HUES48 (cell line): ENCODE results near the gene ACOT8.
"Not testable (repeated sequence)": the region's sequence is repeated elsewhere in the genome, so short reads cannot be mapped to it uniquely, and the experiment has no call there.

Source experiments
- H3K27ac ChIP-seq: one replicate; pipeline ENCODE4 v1.7.0; 2013; ENCODE audit warnings: low read depth, low read length, inconsistent platforms
- H3K27me3 ChIP-seq: 2 replicates; pipeline ENCODE4 v1.6.1; 2013; ENCODE audit warnings: mild to moderate bottlenecking, low read length; ENCODE audit not compliant: control insufficient read depth, insufficient read depth
- H3K36me3 ChIP-seq: 2 replicates; pipeline ENCODE4 v1.6.1; 2013; ENCODE audit warnings: low read length; ENCODE audit not compliant: control insufficient read depth, insufficient read depth
- H3K4me1 ChIP-seq: 2 replicates; pipeline ENCODE4 v1.6.1; 2013; ENCODE audit warnings: mild to moderate bottlenecking, low read length; ENCODE audit not compliant: control insufficient read depth, insufficient read depth
- H3K4me3 ChIP-seq: 2 replicates; pipeline ENCODE4 v1.5.1; 2013; ENCODE audit warnings: mild to moderate bottlenecking, low read depth, low read length
- H3K9ac ChIP-seq: 2 replicates; pipeline ENCODE4 v1.6.1; 2013; ENCODE audit warnings: mild to moderate bottlenecking, low read depth, low read length, moderate library complexity
- H3K9me3 ChIP-seq: 2 replicates; pipeline ENCODE4 v1.6.1; 2013; ENCODE audit warnings: low read length; ENCODE audit not compliant: control insufficient read depth, insufficient read depth

The ACOT8 gene

DNA sequence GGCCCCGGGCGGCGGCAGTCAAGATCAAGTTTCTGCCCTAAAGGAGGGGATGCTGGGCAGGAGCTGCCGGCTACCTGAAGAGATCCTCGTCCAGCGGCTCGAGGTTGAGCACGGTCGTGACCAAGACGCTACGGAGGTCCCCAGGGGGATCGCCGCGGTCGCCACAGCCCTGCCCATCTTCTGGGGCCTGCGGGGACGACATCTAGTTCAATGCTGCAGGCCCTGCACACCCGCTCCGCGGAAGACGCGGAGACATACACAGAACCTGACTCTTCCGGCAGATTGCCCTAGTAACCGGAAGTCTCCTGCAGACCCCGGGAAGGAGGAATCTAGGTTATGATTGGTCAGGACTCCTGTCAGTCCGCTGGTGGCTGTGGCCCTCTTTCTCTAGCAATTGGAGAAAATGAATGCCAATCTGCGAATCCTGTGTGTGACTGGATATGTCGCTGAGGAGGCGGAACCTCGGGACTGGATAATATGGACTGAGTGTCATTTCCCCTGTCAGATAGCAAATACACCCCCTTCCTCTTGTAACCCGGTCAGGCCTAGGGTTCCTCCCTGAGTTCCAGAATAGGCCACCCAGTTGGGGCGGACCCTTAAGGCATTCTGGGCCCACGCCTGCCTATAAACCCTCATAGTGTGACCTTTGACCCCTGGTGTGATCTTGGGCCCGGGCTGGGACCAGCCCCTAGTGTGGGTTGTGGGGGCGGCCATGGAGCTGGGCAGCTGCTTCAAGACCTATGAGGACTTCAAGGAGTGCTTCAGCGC is at the start of gene ACOT8, which contains the start of gene ZSWIM3:
Gene ACOT8 (minus strand): TSS at position 279 of the 768 bp plus-strand sequence. CDS start 77 bp downstream, at position 202.
Gene ZSWIM3 (plus strand): TSS at position 501 of the 768 bp plus-strand sequence. CDS start 212 bp downstream, at position 713.
- Histone ChIP-seq H3K36me3 (peaks cover 2% of the 10 kb centered on the region), H3K9me3 (no peaks in the 10 kb centered on the region), H3K27me3 (no peaks in the 10 kb centered on the region), H3K9ac (peak within 1 kb of the TSS; percentile 42), H3K27ac (peak within 1 kb of the TSS; percentile 88), H3K4me3 (peak within 1 kb of the TSS; percentile 89), H3K4me1 (peaks cover 39% of the 10 kb centered on the region)

DNA sequence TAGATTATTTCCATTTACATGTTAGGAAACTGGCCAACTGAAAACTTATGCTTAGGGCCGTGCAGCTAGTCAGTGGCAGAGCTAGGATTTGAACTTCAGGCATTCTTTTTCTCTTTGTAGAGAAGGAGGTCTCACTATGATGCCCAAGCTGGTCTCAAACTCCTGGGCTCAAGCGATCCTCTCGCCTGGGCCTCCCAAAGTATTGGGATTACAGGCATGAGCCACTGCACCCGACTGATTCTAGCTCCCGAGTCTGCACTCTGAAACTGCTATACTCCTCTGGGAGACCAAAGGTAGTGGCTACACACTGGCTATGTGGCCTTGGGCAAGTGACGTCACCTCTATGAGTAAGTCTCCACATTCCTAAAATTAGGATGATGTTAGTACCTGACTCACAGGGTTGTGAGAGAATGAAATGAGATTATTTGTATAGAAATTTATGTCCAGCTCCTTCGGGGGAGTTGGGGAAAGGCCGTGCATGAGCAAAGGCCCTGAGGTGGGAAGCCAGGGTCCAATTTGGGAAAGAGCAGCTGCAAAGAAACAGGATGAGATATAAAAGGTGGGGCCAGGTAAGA is 48.4 kb upstream of the ACOT8 start:
- no peaks in the 10 kb centered on the region; the same call in 1 of the 2 replicates for H3K4me1 ChIP-seq
- no peaks in the 10 kb centered on the region for H3K9me3 ChIP-seq
- H3K36me3 ChIP-seq: peaks cover 86% of the 10 kb centered on the region
- no peaks in the 10 kb centered on the region for H3K27me3 ChIP-seq
- no peak overlapping the region for H3K27ac ChIP-seq
- no peak overlapping the region for H3K4me3 ChIP-seq
- H3K9ac ChIP-seq: no peak overlapping the region

DNA sequence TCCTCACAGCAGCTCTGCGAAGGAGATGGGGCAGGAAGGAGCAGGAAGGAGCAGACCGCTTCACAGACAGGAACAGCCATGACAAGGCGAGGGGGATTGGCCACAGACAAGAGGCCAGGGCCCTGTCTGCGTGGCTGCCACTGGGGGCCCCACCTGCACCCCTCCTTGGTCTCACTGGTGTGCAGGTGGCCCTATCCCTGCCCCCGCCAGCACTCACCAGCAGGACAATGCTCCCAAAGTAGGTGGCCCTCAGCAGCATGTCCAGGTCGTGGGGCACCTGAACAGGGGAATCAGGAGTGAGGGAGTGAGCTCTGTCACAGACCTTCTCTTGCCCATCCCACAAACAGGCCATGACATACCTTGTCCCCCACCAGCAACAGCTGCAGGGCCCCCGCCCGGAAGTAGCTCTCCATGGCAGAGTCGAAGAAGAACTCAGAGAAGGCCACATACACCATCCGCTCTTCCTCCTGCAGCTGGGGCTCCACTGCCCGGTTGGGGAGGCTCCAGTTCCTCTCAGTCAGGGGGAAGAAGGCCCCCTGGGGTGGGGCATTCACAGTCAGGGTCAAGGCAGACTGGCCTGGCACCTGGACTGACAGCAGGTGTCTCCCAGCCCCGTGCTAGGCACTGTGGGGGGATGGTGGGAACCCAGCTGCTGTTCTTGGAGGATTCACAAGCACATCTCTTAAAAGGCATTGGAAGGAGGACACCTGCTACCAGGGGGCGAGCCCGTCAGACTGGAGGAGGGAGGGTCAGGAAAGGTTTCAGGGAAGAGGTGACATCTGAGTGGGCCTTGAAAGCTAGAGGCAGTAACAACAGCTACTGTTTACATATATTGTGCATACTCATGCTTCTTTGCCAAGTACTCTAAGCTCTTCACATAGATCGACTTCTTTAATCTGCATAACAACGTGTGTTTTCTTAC is 47.7 kb upstream of the ACOT8 start:
- H3K27me3 ChIP-seq: no peaks in the 10 kb centered on the region
- no peak overlapping the region for H3K4me3 ChIP-seq
- H3K27ac ChIP-seq: no peak overlapping the region
- peaks cover 88% of the 10 kb centered on the region for H3K36me3 ChIP-seq
- H3K9ac ChIP-seq: no peak overlapping the region
- H3K9me3 ChIP-seq: no peaks in the 10 kb centered on the region
- no peaks in the 10 kb centered on the region; the same call in 1 of the 2 replicates for H3K4me1 ChIP-seq

DNA sequence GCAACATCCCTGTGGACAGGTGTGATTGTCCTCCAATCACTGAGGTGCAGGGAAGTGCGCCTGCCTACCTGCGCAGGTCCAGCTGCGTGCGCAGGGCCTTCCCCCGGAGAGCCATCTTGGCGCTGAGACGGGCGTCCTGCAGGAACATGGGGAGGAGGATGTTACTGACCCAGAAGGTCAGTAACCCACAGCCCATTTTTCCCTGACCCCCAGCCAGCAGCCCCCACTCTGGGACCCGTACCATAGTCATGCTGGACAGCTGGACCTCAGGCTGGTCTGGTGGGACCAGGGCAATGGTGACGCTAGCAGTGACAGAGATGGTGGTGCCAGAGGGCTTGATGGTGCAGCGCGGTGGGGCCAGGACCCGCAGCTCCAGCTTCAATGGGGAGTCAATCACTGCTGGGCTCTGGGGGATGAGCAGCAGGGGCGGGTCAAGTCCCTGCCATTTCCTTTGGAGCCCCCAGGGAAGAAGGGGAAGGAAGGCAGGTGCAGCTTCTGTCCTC is 45.1 kb upstream of the ACOT8 start:
- H3K36me3 ChIP-seq: peaks cover 92% of the 10 kb centered on the region
- H3K9me3 ChIP-seq: no peaks in the 10 kb centered on the region
- no peak overlapping the region for H3K4me3 ChIP-seq

DNA sequence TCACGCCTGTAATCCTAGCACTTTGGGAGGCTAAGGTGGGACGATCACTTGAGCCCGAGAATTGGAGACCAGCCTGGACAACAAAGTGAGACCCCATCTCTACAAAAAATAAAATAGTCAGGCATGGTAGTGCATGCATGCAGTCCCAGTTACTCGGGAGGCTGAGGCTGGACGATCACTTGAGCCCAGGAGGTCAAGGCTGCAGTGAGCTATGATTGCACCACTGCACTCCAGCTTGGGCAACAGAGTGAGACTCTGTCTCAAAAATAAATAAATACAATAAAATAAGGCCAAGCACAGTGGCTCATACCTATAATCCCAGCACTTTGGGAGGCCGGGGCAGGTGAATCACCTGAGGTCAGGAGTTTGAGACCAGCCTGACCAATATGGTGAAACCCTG is 44.1 kb upstream of the ACOT8 start:
- not testable (repeated sequence) for H3K4me1 ChIP-seq, H3K4me3 ChIP-seq, H3K9ac ChIP-seq, H3K9me3 ChIP-seq, H3K27me3 ChIP-seq, H3K27ac ChIP-seq
- peaks cover 95% of the 10 kb centered on the region for H3K36me3 ChIP-seq

More for the DNA sequence above, 45.1 kb upstream of the ACOT8 start:
- H3K9ac ChIP-seq: no peak overlapping the region
- H3K4me1 ChIP-seq: no peaks in the 10 kb centered on the region; the same call in 1 of the 2 replicates
- H3K27me3 ChIP-seq: no peaks in the 10 kb centered on the region
- H3K27ac ChIP-seq: no peak overlapping the region

DNA sequence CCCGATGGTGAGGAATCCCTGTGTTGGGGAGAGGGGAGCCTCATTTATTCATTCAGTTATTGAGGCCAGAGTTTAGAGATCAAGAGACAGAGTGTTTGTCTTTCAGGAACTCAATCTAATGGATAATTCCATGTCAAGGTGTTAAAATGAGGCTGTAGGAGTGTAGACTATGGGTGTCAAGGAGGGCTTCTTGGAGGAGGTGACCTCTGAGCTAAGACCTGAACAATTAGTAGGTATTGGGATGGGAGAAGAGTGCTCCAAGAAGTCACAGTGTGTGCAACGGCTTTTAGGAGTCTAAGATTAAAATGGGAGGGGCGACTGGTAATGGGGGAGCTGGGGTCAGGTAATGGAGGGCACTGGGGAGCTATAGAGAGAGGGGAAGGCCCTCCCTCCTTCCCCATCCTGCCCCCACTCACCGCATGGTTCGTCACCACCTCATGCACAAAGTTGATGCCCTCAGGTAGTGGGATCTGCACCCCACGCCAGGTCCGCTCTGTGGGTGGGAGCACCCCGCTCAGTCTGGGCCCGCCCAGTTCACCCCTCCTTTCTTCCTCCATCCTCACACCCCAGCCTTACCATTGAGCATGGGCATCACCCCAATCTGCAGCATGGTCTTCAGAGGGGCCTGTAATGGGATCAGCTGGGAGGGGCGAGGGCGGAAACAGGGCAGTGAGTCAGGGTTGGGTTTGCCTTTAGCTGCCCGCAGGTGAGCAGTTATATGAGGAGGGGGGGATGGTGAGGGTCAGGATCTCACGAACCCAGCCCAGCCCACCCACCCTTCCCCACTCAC is 42.0 kb upstream of the ACOT8 start:
- H3K27ac ChIP-seq: no peak overlapping the region
- no peak overlapping the region for H3K9ac ChIP-seq
- no peaks in the 10 kb centered on the region for H3K27me3 ChIP-seq
- H3K9me3 ChIP-seq: no peaks in the 10 kb centered on the region
- peaks cover 92% of the 10 kb centered on the region for H3K36me3 ChIP-seq
- no peak overlapping the region for H3K4me3 ChIP-seq
- no peaks in the 10 kb centered on the region for H3K4me1 ChIP-seq

DNA sequence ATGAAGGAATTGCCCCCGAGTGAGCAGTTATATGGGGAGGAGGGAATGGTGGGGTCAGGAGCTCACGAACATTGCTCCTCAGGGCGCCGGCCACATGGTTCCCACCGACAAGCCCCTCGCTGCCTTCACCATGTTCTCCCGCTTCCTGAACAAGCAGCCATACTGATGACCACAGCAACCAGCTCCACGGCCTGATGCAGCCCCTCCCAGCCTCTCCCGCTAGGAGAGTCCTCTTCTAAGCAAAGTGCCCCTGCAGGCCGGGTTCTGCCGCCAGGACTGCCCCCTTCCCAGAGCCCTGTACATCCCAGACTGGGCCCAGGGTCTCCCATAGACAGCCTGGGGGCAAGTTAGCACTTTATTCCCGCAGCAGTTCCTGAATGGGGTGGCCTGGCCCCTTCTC is 41.1 kb upstream of the ACOT8 start:
- no peaks in the 10 kb centered on the region for H3K27me3 ChIP-seq
- no peak overlapping the region for H3K9ac ChIP-seq
- H3K27ac ChIP-seq: no peak overlapping the region
- no peaks in the 10 kb centered on the region for H3K4me1 ChIP-seq
- no peaks in the 10 kb centered on the region for H3K9me3 ChIP-seq
- H3K36me3 ChIP-seq: peaks cover 90% of the 10 kb centered on the region
- no peak overlapping the region for H3K4me3 ChIP-seq

DNA sequence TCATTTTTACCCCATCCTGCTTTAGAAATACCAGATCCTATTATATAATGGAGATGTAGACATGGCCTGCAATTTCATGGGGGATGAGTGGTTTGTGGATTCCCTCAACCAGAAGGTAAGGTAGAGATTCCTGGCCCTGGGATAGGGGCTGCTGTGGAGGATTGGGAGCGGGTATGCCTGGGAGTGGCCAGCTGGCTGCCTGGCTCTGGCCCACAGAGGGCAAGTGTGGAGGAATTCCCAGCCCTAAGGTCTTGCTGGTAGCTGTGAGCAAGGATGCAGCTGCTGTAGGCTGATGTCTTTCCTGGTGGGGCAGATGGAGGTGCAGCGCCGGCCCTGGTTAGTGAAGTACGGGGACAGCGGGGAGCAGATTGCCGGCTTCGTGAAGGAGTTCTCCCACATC is 40.5 kb upstream of the ACOT8 start:
- Histone ChIP-seq H3K9me3 (no peaks in the 10 kb centered on the region), H3K4me3 (no peak overlapping the region), H3K9ac (no peak overlapping the region), H3K36me3 (peaks cover 90% of the 10 kb centered on the region), H3K4me1 (no peaks in the 10 kb centered on the region), H3K27me3 (no peaks in the 10 kb centered on the region), H3K27ac (no peak overlapping the region)

DNA sequence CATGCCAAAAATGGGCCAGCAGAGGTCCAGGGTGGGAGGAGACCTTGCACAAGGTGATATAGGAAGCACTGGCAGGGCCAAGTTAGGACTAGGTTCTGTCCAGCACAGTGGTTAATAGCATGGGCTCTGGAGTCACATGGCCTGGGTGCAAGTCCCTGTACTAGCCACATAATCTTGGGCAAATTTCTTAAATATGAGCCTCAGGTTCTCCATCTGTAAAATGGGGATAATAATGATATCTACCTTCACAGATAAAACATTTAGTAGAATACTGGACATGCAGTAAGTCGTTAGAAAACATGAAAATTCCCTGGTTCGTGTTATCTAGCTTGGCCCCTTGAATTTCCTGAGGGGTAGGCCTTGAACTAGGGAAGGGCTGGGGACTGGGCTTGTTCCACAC is 40.1 kb upstream of the ACOT8 start:
- no peaks in the 10 kb centered on the region for H3K9me3 ChIP-seq
- H3K27ac ChIP-seq: no peak overlapping the region
- H3K4me3 ChIP-seq: no peak overlapping the region
- H3K27me3 ChIP-seq: no peaks in the 10 kb centered on the region
- H3K36me3 ChIP-seq: peaks cover 90% of the 10 kb centered on the region
- no peaks in the 10 kb centered on the region for H3K4me1 ChIP-seq
- no peak overlapping the region for H3K9ac ChIP-seq

DNA sequence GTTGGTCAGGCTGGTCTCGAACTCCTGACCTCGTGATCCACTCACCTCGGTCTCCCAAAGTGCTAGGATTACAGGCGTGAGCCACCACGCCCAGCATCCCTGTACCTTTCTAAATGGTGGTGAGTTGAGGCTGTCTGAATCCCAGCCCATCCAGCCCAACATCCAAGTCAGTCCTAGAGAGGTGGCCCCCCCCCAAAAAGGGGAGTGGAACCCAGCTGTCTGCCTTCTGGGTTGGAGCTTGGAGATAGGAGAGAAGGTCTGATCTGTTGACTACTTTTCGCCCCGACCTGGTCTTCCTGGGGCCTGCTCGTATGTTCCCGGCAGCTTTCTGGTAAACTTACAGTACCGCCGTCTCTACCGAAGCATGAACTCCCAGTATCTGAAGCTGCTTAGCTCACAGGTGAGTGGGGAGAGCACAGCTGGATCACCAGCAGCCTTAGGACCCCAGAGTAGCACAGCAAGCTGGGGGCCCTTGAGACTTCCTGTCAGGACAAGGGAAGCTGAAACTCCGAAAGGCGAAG is 39.5 kb upstream of the ACOT8 start:
- Histone ChIP-seq H3K9ac (no peak overlapping the region), H3K36me3 (peaks cover 86% of the 10 kb centered on the region), H3K4me1 (0 out of 2 replicates have a peak, but pooled peaks cover 5% of the 10 kb centered on the region), H3K9me3 (no peaks in the 10 kb centered on the region), H3K4me3 (no peak overlapping the region), H3K27ac (no peak overlapping the region), H3K27me3 (no peaks in the 10 kb centered on the region)
